NK-92 (cell line): ENCODE measurements around the gene TTC36.
"Not testable (repeated sequence)": the region's sequence is repeated elsewhere in the genome, so short reads cannot be mapped to it uniquely, and the experiment has no call there.

Experiments
- DNase-seq: peaks from one replicate; lab custom pipeline; 2025; ENCODE audit not compliant: unreplicated experiment; lab: John Stamatoyannopoulos, UW

Gene TTC36

GRCh38 chr11:118577995-118578394 lies 50.7 kb downstream of the TTC36 start:
- not testable (repeated sequence) for DNase-seq
